SK-N-MC (cell line): ENCODE data around the gene YKT6.
"Not testable (repeated sequence)": the region's sequence is repeated elsewhere in the genome, so short reads cannot be mapped to it uniquely, and the experiment has no call there.

Experiments
- EZH2 ChIP-seq: fragments of 200-600 bp; sonication (generic); IDR thresholded peaks from one replicate; pipeline ENCODE4 v1.6.1; 2017; ENCODE audit warnings: antibody characterized with exemption
- FOXP2 ChIP-seq: optimal IDR thresholded peaks from 2 replicates; pipeline ENCODE3; 2011; ENCODE audit warnings: mild to moderate bottlenecking, moderate library complexity; ENCODE audit not compliant: insufficient read depth; ENCODE audit errors: extremely low read length, control extremely low read depth

DNA sequence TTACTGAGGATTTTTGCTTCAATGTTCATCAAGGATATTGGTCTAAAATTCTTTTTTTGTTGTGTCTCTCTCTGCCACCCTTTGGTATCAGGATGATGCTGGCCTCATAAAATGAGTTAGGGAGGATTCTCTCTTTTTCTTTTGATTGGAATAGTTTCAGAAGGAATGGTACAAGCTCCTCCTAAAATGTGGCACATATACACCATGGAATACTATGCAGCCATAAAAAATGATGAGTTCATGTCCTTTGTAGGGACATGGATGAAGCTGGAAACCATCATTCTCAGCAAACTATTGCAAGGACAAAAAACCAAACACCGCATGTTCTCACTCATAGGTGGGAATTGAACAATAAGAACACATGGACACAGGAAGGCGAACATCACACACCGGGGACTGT lies 615 bp upstream of the YKT6 start:
- TF ChIP-seq FOXP2, EZH2: not testable (repeated sequence)
